D341Med (cell line): Measurements from ENCODE around the gene DOK6.
"Not testable (repeated sequence)": the region's sequence is repeated elsewhere in the genome, so short reads cannot be mapped to it uniquely, and the experiment has no call there.

ENCODE experiments used
- DNase-seq: peaks from one replicate; pipeline ENCODE4 v3.0.0; 2012; ENCODE audit warnings: low spot score

Gene DOK6

GRCh38 chr18:69871363-69871762 lies 470.7 kb downstream of the DOK6 start:
- DNase-seq, result no peak

GRCh38 chr18:69872661-69873060 lies 472.0 kb downstream of the DOK6 start:
- no peak for DNase-seq

- no peak for DNase-seq
These were observed 473.4 kb downstream of the DOK6 start for GRCh38 chr18:69874058-69874457.

- DNase-seq, result no peak
These were observed 475.8 kb downstream of the DOK6 start for GRCh38 chr18:69876490-69876889.

GRCh38 chr18:69878213-69878933 lies 477.7 kb downstream of the DOK6 start:
- DNase-seq, result no peak

GRCh38 chr18:69879051-69879450 lies 478.4 kb downstream of the DOK6 start:
- not testable (repeated sequence) for DNase-seq

- DNase-seq, result no peak
These were observed 479.4 kb downstream of the DOK6 start for GRCh38 chr18:69880083-69880482.

GRCh38 chr18:69882965-69883668 lies 482.4 kb downstream of the DOK6 start:
- DNase-seq, result no peak

GRCh38 chr18:69883781-69884180 lies 483.1 kb downstream of the DOK6 start:
- DNase-seq, result no peak

GRCh38 chr18:69885355-69885754 lies 484.7 kb downstream of the DOK6 start:
- no peak for DNase-seq

- DNase-seq, result no peak
These were observed 485.3 kb downstream of the DOK6 start for GRCh38 chr18:69885841-69886531.

GRCh38 chr18:69887256-69887655 lies 486.6 kb downstream of the DOK6 start:
- no peak for DNase-seq

GRCh38 chr18:69889009-69889408 lies 488.3 kb downstream of the DOK6 start:
- DNase-seq, result no peak

GRCh38 chr18:69890558-69890957 lies 489.9 kb downstream of the DOK6 start:
- no peak for DNase-seq

GRCh38 chr18:69894467-69894866 lies 493.8 kb downstream of the DOK6 start:
- no peak for DNase-seq

GRCh38 chr18:69895066-69896047 lies 494.7 kb downstream of the DOK6 start:
- no peak for DNase-seq

GRCh38 chr18:69897397-69898108 lies 496.9 kb downstream of the DOK6 start:
- no peak for DNase-seq

- no peak for DNase-seq
These were observed 497.7 kb downstream of the DOK6 start for GRCh38 chr18:69898241-69898861.
